ENCODE data around the gene PARL. TPM values are rescaled to one million over a fixed set of nuclear protein-coding genes. Genes with fewer than 3 reads are reported as not detected.

Gene PARL
- total and polyA plus RNA-seq, 9 of the 15 experiments (the other 6 are each of a cell fraction or from before 2014, with no cell fraction given) = 39.5 to 82.4 (median 57.4) TPM

DNA sequence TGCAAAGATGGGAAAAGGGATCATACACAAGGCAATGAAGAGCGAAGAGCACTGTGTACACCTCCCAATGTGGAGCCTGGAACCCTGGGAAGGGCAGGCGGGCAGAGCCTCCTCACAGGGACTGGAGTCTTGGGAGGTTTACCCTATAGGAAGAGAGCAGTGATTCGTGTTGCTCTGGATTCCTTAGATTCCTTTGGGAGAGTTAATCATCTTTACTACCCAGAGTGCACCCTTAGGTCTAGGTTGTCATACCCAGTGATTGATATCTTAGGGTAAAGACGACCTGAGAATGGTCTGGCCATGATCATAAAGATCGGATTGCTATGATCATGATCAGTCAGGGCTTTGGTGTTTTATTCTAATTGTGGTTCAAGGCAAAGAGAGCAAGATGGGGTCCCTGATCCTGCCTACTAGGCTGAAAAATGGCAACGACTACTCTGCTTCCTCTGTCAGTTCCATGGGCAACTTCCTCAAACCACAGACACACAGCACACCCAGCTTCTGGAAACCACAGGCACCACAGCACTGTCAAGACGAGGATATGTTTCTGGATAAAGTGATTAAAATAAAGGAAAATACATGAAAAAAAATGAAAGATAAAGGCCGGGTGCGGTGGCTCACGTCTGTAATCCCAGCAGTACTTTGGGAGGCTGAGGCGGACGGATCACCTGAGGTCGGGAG is 38.9 kb downstream of the PARL start:
- WGBS (ENCODE audit: insufficient coverage, low coverage, missing lambda C conversion rate) = 91% methylated on average over 12 of the region's 13 CpGs
- no peak for TF ChIP-seq ZC3H4 (CRISPR knock-in tag; IDR thresholded peaks at IDR 0.05; ENCODE audit: borderline replicate concordance)
- no peak for TF ChIP-seq NEUROD1 (IDR thresholded peaks at IDR 0.05; ENCODE audit: borderline replicate concordance, low read depth, low read length, partially characterized antibody)
- TF ChIP-seq NUFIP1 (IDR thresholded peaks at IDR 0.05; ENCODE audit: partially characterized antibody) = no peak
- no peak for TF ChIP-seq CTBP1 (IDR thresholded peaks at IDR 0.05; ENCODE audit: borderline replicate concordance)
- TF ChIP-seq CBX3 (IDR thresholded peaks at IDR 0.05; ENCODE audit: borderline replicate concordance in 1 of 2, low read length in 2 of 2) = no peak
- no peak for TF ChIP-seq TAF15 (IDR thresholded peaks at IDR 0.05; ENCODE audit: low read depth, low read length)
- no peak for TF ChIP-seq NFIC (IDR thresholded peaks at IDR 0.05)
- no peak for TF ChIP-seq NCOA2 (IDR thresholded peaks at IDR 0.05; ENCODE audit: partially characterized antibody in 2 of 2)
- TF ChIP-seq, protein P1, sequence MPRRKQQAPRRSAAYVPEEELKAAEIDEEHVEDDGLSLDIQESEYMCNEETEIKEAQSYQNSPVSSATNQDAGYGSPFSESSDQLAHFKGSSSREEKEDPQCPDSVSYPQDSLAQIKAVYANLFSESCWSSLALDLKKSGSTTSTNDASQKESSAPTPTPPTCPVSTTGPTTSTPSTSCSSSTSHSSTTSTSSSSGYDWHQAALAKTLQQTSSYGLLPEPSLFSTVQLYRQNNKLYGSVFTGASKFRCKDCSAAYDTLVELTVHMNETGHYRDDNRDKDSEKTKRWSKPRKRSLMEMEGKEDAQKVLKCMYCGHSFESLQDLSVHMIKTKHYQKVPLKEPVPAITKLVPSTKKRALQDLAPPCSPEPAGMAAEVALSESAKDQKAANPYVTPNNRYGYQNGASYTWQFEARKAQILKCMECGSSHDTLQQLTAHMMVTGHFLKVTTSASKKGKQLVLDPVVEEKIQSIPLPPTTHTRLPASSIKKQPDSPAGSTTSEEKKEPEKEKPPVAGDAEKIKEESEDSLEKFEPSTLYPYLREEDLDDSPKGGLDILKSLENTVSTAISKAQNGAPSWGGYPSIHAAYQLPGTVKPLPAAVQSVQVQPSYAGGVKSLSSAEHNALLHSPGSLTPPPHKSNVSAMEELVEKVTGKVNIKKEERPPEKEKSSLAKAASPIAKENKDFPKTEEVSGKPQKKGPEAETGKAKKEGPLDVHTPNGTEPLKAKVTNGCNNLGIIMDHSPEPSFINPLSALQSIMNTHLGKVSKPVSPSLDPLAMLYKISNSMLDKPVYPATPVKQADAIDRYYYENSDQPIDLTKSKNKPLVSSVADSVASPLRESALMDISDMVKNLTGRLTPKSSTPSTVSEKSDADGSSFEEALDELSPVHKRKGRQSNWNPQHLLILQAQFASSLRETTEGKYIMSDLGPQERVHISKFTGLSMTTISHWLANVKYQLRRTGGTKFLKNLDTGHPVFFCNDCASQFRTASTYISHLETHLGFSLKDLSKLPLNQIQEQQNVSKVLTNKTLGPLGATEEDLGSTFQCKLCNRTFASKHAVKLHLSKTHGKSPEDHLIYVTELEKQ (CRISPR knock-in tag; IDR thresholded peaks at IDR 0.05) = no peak
- Histone ChIP-seq H3K9me3 (replicated peaks; ENCODE audit: control insufficient read depth, insufficient read depth, low read depth, low read length) (no peaks in the 10 kb centered on the region), H3K4me1 (replicated peaks in 1 of 2; ENCODE audit: control insufficient read depth in 2 of 2, insufficient read depth in 2 of 2, low read length in 2 of 2) (no peaks in the 10 kb centered on the region), H2AFZ (ENCODE audit: low read depth, low read length) (no peak overlapping the region), H4K20me1 (replicated peaks; ENCODE audit: control insufficient read depth, insufficient read depth, low read length) (no peaks in the 10 kb centered on the region), H3K36me3 (ENCODE audit: control insufficient read depth, insufficient read depth, low read length) (peaks cover 69% of the 10 kb centered on the region), H3K9ac (ENCODE audit: insufficient read depth in 1 of 2, low read depth in 2 of 2, low read length in 2 of 2) (no peak overlapping the region), H3K79me2 (ENCODE audit: control insufficient read depth, insufficient read depth, low read length) (peaks cover 6% of the 10 kb centered on the region; the same call in 1 of the 3 replicates), H3K4me2 (ENCODE audit: insufficient read depth, low read length) (no peak overlapping the region), H3K4me3 (no peak overlapping the region), H3K27ac (ENCODE audit: extremely low read depth, low read depth, low read length) (no peak overlapping the region), H3K9me1 (ENCODE audit: control insufficient read depth, insufficient read depth, low read length) (no peaks in the 10 kb centered on the region), H3K27me3 (ENCODE audit: control insufficient read depth in 2 of 2, insufficient read depth in 2 of 2, low read length in 2 of 2) (no peaks in the 10 kb centered on the region)
- in situ Hi-C loops (cut with MboI) = no loop called here
- intact Hi-C loops (cut with micrococcal nuclease) = no loop called here
- POLR2A ChIA-PET = no interaction called here
- DNase-seq (ENCODE audit: extremely low read depth in 1 of 4, low spot score in 3 of 4) (no peak), ATAC-seq (no peak), FAIRE-seq (no peak)
- CTCF ChIA-PET (ENCODE audit: low intra/inter-chr PET ratio) = no interaction called here
- no TSS peak for BruUV-seq (replicated peaks)
